Muscle layer of duodenum (tissue), 2 donors: ENCODE measurements around the gene USP9X.
"Not testable (repeated sequence)": the region's sequence is repeated elsewhere in the genome, so short reads cannot be mapped to it uniquely, and the experiment has no call there.

Experiments
- H3K27ac ChIP-seq: one replicate; pipeline ENCODE4 v1.7.0; 2013; ENCODE audit warnings: mild to moderate bottlenecking, low read length
- H3K27me3 ChIP-seq: one replicate; pipeline ENCODE4 v1.7.0; 2013; ENCODE audit warnings: low read depth, mild to moderate bottlenecking, control low read depth, low read length
- H3K36me3 ChIP-seq, 2 donors: one replicate each; pipeline ENCODE4 v1.7.0; 2013; ENCODE audit warnings: low read length in 2 of 2, control low read depth in 1 of 2, mild to moderate bottlenecking in 1 of 2; ENCODE audit not compliant: insufficient read depth in 2 of 2, control insufficient read depth in 1 of 2
- H3K4me1 ChIP-seq, 2 donors: one replicate each; pipeline ENCODE4 v1.7.0; 2013; ENCODE audit warnings: low read length in 2 of 2, mild to moderate bottlenecking in 2 of 2, control low read depth in 1 of 2, moderate library complexity in 1 of 2; ENCODE audit not compliant: insufficient read depth in 2 of 2, control insufficient read depth in 1 of 2
- H3K4me3 ChIP-seq, 2 donors: one replicate each; pipeline ENCODE4 v1.7.0; 2013; ENCODE audit warnings: low read length in 2 of 2, low read depth in 1 of 2, mild to moderate bottlenecking in 1 of 2
- H3K9me3 ChIP-seq, 2 donors: one replicate each; pipeline ENCODE4 v1.7.0; 2013; ENCODE audit warnings: low read length in 2 of 2, control low read depth in 1 of 2, mild to moderate bottlenecking in 1 of 2; ENCODE audit not compliant: control insufficient read depth in 1 of 2
- donor health status: healthy.

The USP9X gene

GRCh38 chrX:41087201-41087600, 2.0 kb downstream of the USP9X start:
- Histone ChIP-seq H3K4me3 (peak overlapping the region; percentile 75 to 80), H3K36me3 (peaks cover 0 to 4% of the 10 kb centered on the region in 2 donors), H3K4me1 (peaks cover 0 to 27% of the 10 kb centered on the region in 2 donors), H3K9me3 (no peaks in the 10 kb centered on the region), H3K27ac (peak overlapping the region; percentile 78), H3K27me3 (no peaks in the 10 kb centered on the region)

DNA sequence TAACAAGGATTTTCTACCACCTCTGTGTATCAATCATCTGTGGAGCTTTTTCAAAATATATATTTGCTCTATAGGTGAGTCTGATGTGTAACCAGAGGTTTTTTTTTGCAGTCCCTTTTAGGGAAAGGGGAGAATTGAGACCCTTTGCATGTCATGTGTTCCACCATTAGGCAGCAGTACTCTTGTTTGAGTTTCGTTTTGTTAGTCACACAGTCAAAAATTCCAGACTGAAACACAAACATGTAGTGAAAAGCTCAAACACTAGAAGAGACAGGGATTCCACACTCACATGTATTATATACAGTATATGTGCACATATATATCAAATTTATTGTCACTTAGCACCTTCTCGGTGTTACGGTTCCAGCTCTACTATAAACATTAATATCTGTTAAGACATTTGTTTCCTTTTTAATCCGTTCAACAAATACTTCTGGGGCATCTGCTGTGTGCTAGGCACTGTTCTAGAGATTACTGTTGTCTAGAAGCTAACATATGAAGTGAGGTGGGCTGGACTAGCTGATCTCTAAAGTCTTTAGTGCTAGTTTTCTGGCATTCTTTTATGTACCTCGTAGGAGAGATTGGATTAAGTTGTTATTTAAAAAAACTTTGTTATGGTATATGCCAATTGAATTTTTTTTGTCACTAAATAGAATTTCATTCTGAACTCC, 5.5 kb downstream of the USP9X start:
- Histone ChIP-seq H3K27me3 (no peaks in the 10 kb centered on the region), H3K4me3 (peak overlapping the region; percentile 5 to 31), H3K27ac (peak overlapping the region; percentile 20), H3K4me1 (peaks cover 0 to 27% of the 10 kb centered on the region in 2 donors), H3K9me3 (no peaks in the 10 kb centered on the region), H3K36me3 (no peaks in the 10 kb centered on the region)

DNA sequence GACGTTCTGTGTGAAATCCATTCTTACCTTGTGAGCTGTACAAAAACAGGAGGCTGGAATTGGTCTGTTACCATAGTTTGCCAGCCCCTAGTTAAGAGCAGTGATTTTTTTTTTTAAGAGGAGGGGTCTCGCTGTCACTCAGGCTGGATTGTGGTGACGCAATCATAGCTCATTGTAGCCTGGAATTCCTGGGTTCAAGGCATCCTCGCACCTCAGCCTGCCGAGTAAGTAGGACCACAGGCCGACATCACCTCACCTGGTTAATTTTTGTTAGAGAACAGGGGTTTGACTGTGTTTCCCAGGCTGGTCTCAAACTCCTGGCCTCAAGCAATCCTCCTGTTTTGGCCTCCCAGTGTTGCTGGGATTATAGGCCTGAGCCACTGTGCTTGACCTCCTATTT, 7.5 kb downstream of the USP9X start:
- no peaks in the 10 kb centered on the region for H3K9me3 ChIP-seq
- peaks cover 0 to 37% of the 10 kb centered on the region in 2 donors for H3K4me1 ChIP-seq
- H3K27me3 ChIP-seq, result no peaks in the 10 kb centered on the region
- no peaks in the 10 kb centered on the region for H3K36me3 ChIP-seq
- H3K27ac ChIP-seq, result no peak overlapping the region
- H3K4me3 ChIP-seq, result no peak overlapping the region

GRCh38 chrX:41095174-41095573, 9.9 kb downstream of the USP9X start:
- Histone ChIP-seq H3K27me3 (no peaks in the 10 kb centered on the region), H3K36me3 (no peaks in the 10 kb centered on the region), H3K4me1 (peaks cover 0 to 23% of the 10 kb centered on the region in 2 donors), H3K9me3 (no peaks in the 10 kb centered on the region), H3K27ac (no peak overlapping the region), H3K4me3 (no peak overlapping the region)

DNA sequence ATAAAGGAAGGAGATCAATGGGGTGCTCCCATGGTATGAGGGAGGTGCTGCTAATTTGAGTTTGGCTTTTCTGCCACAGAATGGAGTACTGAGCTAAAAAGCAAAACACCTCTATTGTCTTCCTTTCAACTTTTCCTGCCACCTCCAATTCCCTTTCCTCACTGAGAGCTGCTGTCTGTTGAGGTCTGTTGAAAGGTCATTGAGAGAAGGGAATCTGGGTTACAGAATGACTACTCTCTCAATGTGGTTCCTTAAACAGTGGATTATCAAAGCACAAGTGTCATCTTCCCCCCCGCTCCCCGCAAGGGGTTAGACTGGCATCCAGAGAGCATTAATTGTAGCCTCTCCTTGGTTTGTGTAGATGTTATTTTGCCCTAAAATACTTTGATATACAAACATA, 10.7 kb downstream of the USP9X start:
- H3K27me3 ChIP-seq, result no peaks in the 10 kb centered on the region
- H3K9me3 ChIP-seq, result no peaks in the 10 kb centered on the region
- H3K27ac ChIP-seq, result no peak overlapping the region
- H3K4me1 ChIP-seq, result peaks cover 0 to 21% of the 10 kb centered on the region in 2 donors
- no peak overlapping the region for H3K4me3 ChIP-seq
- no peaks in the 10 kb centered on the region for H3K36me3 ChIP-seq

GRCh38 chrX:41096339-41096955, 11.2 kb downstream of the USP9X start:
- Histone ChIP-seq H3K36me3 (no peaks in the 10 kb centered on the region), H3K27ac (no peak overlapping the region), H3K4me3 (no peak overlapping the region), H3K27me3 (no peaks in the 10 kb centered on the region), H3K9me3 (no peaks in the 10 kb centered on the region), H3K4me1 (peaks cover 0 to 15% of the 10 kb centered on the region in 2 donors)

- Histone ChIP-seq H3K4me3 (no peak overlapping the region), H3K9me3 (no peaks in the 10 kb centered on the region), H3K36me3 (no peaks in the 10 kb centered on the region), H3K27me3 (no peaks in the 10 kb centered on the region), H3K27ac (no peak overlapping the region), H3K4me1 (peaks cover 0 to 11% of the 10 kb centered on the region in 2 donors)
Measured at GRCh38 chrX:41097326-41097725, 12.1 kb downstream of the USP9X start.

- H3K27me3 ChIP-seq, result no peaks in the 10 kb centered on the region
- no peaks in the 10 kb centered on the region for H3K9me3 ChIP-seq
- H3K4me3 ChIP-seq, result no peak overlapping the region
- H3K36me3 ChIP-seq, result no peaks in the 10 kb centered on the region
- no peak overlapping the region for H3K27ac ChIP-seq
- H3K4me1 ChIP-seq, result peaks cover 0 to 20% of the 10 kb centered on the region in 2 donors
Measured at GRCh38 chrX:41100200-41100599, 15.0 kb downstream of the USP9X start.

DNA sequence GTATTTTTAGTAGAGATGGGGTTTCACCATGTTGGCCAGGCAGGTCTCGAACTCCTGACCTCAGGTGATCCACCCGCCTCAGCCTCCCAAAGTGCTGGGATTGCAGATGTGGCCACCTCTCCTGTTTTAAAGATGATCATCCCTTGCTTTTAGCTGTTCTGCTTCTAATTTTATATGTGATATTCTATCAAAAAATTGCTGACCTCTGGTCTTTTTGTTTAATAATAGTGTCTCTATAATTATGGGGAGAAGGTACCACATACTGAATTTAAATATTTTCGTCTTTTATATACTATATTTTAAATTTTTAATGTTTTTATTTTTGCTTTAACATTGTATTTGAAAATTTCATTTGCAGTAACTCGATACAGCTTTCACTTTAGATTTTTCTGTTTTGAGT, 15.6 kb downstream of the USP9X start:
- H3K4me1 ChIP-seq, result peaks cover 0 to 22% of the 10 kb centered on the region in 2 donors

GRCh38 chrX:41105005-41105404, 19.8 kb downstream of the USP9X start:
- H3K4me1 ChIP-seq, result peaks cover 0 to 31% of the 10 kb centered on the region in 2 donors
- H3K27me3 ChIP-seq, result no peaks in the 10 kb centered on the region
- H3K9me3 ChIP-seq, result no peaks in the 10 kb centered on the region
- no peak overlapping the region for H3K4me3 ChIP-seq
- H3K36me3 ChIP-seq, result no peaks in the 10 kb centered on the region
- H3K27ac ChIP-seq, result no peak overlapping the region

More for the DNA sequence above, 15.6 kb downstream of the USP9X start:
- Histone ChIP-seq H3K36me3 (no peaks in the 10 kb centered on the region), H3K4me3 (no peak overlapping the region), H3K27ac (no peak overlapping the region), H3K27me3 (no peaks in the 10 kb centered on the region), H3K9me3 (no peaks in the 10 kb centered on the region)

DNA sequence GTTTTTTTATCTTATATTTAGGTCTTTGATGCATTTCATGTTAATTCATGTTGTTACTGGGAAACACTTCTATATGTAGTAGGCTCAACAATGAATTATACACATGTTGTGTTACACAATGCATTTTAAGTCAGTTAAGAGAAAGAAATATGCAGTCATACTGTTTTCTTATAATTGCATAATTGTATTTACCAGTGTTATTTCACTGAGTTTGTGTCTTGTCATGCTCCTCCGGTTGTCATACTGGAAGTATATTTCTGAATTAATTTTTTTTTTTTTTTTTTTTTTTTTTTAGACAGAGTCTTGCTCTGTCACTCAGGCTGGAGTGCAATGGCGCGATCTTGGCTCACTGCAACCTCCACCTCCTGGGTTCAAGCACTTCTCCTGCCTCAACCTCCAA, 21.0 kb downstream of the USP9X start:
- H3K36me3 ChIP-seq, H3K27ac ChIP-seq, H3K4me3 ChIP-seq, H3K9me3 ChIP-seq, H3K27me3 ChIP-seq: not testable (repeated sequence)
- H3K4me1 ChIP-seq, result peaks cover 0 to 36% of the 10 kb centered on the region in 2 donors

GRCh38 chrX:41108007-41108406, 22.8 kb downstream of the USP9X start:
- Histone ChIP-seq H3K36me3 (no peaks in the 10 kb centered on the region), H3K9me3 (no peaks in the 10 kb centered on the region), H3K4me3 (no peak overlapping the region), H3K27me3 (no peaks in the 10 kb centered on the region), H3K4me1 (peaks cover 0 to 36% of the 10 kb centered on the region in 2 donors), H3K27ac (no peak overlapping the region)
